ENCODE data around the gene GPER1. TPM values are rescaled to one million over a fixed set of nuclear protein-coding genes. Genes with fewer than 3 reads are reported as not detected.
A peak's percentile ranks its signal among the peaks of the same experiment; 100 is the strongest.

Gene GPER1
- total RNA-seq, 1 experiment from 2014 or later, result not detected

GRCh38 chr7:1057416-1058291, 30.3 kb upstream of the GPER1 start:
- Histone ChIP-seq H3K79me1 (ENCODE audit: insufficient read depth, low read depth, low read length, poor library complexity, severe bottlenecking) (no peaks in the 10 kb centered on the region), H4K91ac (ENCODE audit: insufficient read length, low read depth, low read length) (no peak overlapping the region), H2BK5ac (ENCODE audit: insufficient read length, low read length) (no peak overlapping the region), H4K20me1 (ENCODE audit: control insufficient read depth, insufficient read depth, insufficient read length) (no peaks in the 10 kb centered on the region), H2BK120ac (ENCODE audit: low read depth, low read length, poor library complexity, severe bottlenecking) (no peak overlapping the region), H2BK12ac (ENCODE audit: insufficient read length, low read depth, low read length) (no peak overlapping the region), H2BK15ac (ENCODE audit: low read depth, low read length) (no peak overlapping the region), H3K79me2 (ENCODE audit: insufficient read depth, low read length) (0 out of 2 replicates have a peak, but pooled peaks cover 1% of the 10 kb centered on the region), H3K23ac (ENCODE audit: insufficient read length, low read depth, low read length) (no peak overlapping the region), H3T11ph (ENCODE audit: low read length) (no peak overlapping the region), H2AK5ac (ENCODE audit: insufficient read length, low read length) (no peak overlapping the region), H3K4me2 (ENCODE audit: insufficient read depth, insufficient read length, low read length) (no peak overlapping the region), H3K4me1 (ENCODE audit: insufficient read depth, low read length) (peaks cover 6% of the 10 kb centered on the region; the same call in 1 of the 2 replicates), H3K14ac (ENCODE audit: insufficient read depth, low read length) (no peak overlapping the region), H3K9me3 (ENCODE audit: control insufficient read depth, low read depth, low read length) (no peaks in the 10 kb centered on the region), H3K4ac (ENCODE audit: low read depth, low read length) (no peak overlapping the region), H3K27ac (ENCODE audit: insufficient read length, low read depth, low read length) (no peak overlapping the region), H4K8ac (replicated peaks; ENCODE audit: insufficient read length, low read depth, low read length) (no peak overlapping the region), H3K9ac (ENCODE audit: extremely low read depth, insufficient read length, low read length) (no peak overlapping the region), H3K23me2 (ENCODE audit: insufficient read length, low read depth, low read length, poor library complexity, severe bottlenecking) (no peaks in the 10 kb centered on the region), H2BK20ac (ENCODE audit: low read depth, low read length, poor library complexity, severe bottlenecking) (no peak overlapping the region), H2AFZ (ENCODE audit: low read length) (no peak overlapping the region), H3K56ac (ENCODE audit: insufficient read length, low read depth, low read length) (no peak overlapping the region), H4K5ac (ENCODE audit: insufficient read length, low read depth, low read length) (no peak overlapping the region), H3K27me3 (ENCODE audit: insufficient read depth, low read length) (no peaks in the 10 kb centered on the region), H3K18ac (ENCODE audit: insufficient read length, low read depth, low read length) (no peak overlapping the region)
- Mint-ChIP-seq H3K27ac (0 out of 7 replicates have a peak overlapping the region, but pooled peaks of 1 of the 3 experiments have one; percentile 3), H3K9me3 (no peaks in the 10 kb centered on the region), H3K4me3 (no peak overlapping the region), H3K4me1 (peaks cover 21 to 39% of the 10 kb centered on the region in 2 experiments), H3K27me3 (ENCODE audit: low read depth) (no peaks in the 10 kb centered on the region), H3K36me3 (ENCODE audit: insufficient read depth in 1 of 3, low read depth in 3 of 3) (peaks cover 0 to 4% (median 2%) of the 10 kb centered on the region in 3 experiments; a peak in 2 of 7 replicates)
- no CpG with 5 or more reads among the region's 62 CpGs for WGBS (ENCODE audit: extremely low coverage, insufficient read length, low lambda C conversion rate)
- no peak for DNase-seq
- no peak for TF ChIP-seq CTCF (conservative IDR thresholded peaks at IDR 0.05)

Measured in H9 (cell line).